GM23248 (cell line): ENCODE measurements around the gene HBB. TPM values are rescaled to one million over a fixed set of nuclear protein-coding genes. Genes with fewer than 3 reads are reported as not detected.
"Not testable (repeated sequence)": the region's sequence is repeated elsewhere in the genome, so short reads cannot be mapped to it uniquely, and the experiment has no call there.

Experiments
- DNase-seq: peaks from one replicate; pipeline ENCODE4 v3.0.0-alpha.2; 2015
- H2AFZ ChIP-seq: fragments of 200-600 bp; sonication (generic); 2 replicates; pipeline ENCODE4 v1.6.1; 2016; ENCODE audit warnings: antibody characterized with exemption
- H3F3A ChIP-seq: fragments of 200-600 bp; sonication (generic); 2 replicates; pipeline ENCODE4 v1.6.1; 2016; ENCODE audit warnings: mild to moderate bottlenecking, antibody characterized with exemption, mixed run types; ENCODE audit not compliant: insufficient read depth
- H3K27ac ChIP-seq: fragments of 200-600 bp; sonication (generic); 2 replicates; pipeline ENCODE4 v1.5.1; 2016; ENCODE audit warnings: mild to moderate bottlenecking
- H3K27me3 ChIP-seq: fragments of 200-600 bp; sonication (generic); replicated peaks from 2 replicates; pipeline ENCODE4 v1.6.1; 2016; ENCODE audit warnings: mild to moderate bottlenecking; ENCODE audit not compliant: insufficient read depth
- H3K36me3 ChIP-seq: fragments of 200-600 bp; sonication (generic); 2 replicates; pipeline ENCODE4 v1.6.1; 2016; ENCODE audit warnings: low read depth, mild to moderate bottlenecking
- H3K4me1 ChIP-seq: fragments of 200-600 bp; sonication (generic); 2 replicates; pipeline ENCODE4 v1.6.1; 2016; ENCODE audit warnings: mild to moderate bottlenecking; ENCODE audit not compliant: insufficient read depth
- H3K4me2 ChIP-seq: fragments of 200-600 bp; sonication (generic); one replicate; pipeline ENCODE4 v1.6.1; 2016; ENCODE audit warnings: mild to moderate bottlenecking; ENCODE audit not compliant: unreplicated experiment
- H3K4me3 ChIP-seq: fragments of 200-600 bp; sonication (generic); 2 replicates; pipeline ENCODE4 v1.5.1; 2016; ENCODE audit warnings: mild to moderate bottlenecking
- H3K79me2 ChIP-seq: fragments of 200-600 bp; sonication (generic); 2 replicates; pipeline ENCODE4 v1.6.1; 2016; ENCODE audit warnings: mild to moderate bottlenecking; ENCODE audit not compliant: insufficient read depth
- H3K9ac ChIP-seq: fragments of 200-600 bp; sonication (generic); 2 replicates; pipeline ENCODE4 v1.6.1; 2016; ENCODE audit warnings: mild to moderate bottlenecking
- H3K9me2 ChIP-seq: fragments of 200-600 bp; sonication (generic); 2 replicates; pipeline ENCODE4 v1.6.1; 2016; ENCODE audit warnings: mixed run types, mild to moderate bottlenecking, moderate library complexity; ENCODE audit not compliant: insufficient read depth
- H3K9me3 ChIP-seq: fragments of 200-600 bp; sonication (generic); one replicate; pipeline ENCODE4 v1.6.1; 2017; ENCODE audit warnings: low read depth
- H4K20me1 ChIP-seq: fragments of 200-600 bp; sonication (generic); 2 replicates; pipeline ENCODE4 v1.6.0; 2016; ENCODE audit not compliant: insufficient read depth
- EZH2 ChIP-seq: fragments of 200-600 bp; sonication (generic); IDR thresholded peaks from 2 replicates; pipeline ENCODE4 v1.6.1; 2018; ENCODE audit warnings: antibody characterized with exemption, mild to moderate bottlenecking; ENCODE audit not compliant: insufficient read depth, poor library complexity, severe bottlenecking
- EZH2phosphoT487 ChIP-seq: fragments of 200-600 bp; sonication (generic); IDR thresholded peaks from 2 replicates; pipeline ENCODE4 v1.6.1; 2018; ENCODE audit warnings: antibody characterized with exemption, moderate library complexity, mild to moderate bottlenecking, low read depth; ENCODE audit not compliant: insufficient read depth
- WGBS, 2 experiments: methylation state at CpG; one replicate each; pipeline ENCODE4 v1.1.6; 2015 to 2017; ENCODE audit warnings: low lambda C conversion rate in 2 of 2, low coverage in 1 of 2; ENCODE audit errors: missing lambda C conversion rate in 2 of 2; 5-methylcytosine and 5-hydroxymethylcytosine counted together
- in situ Hi-C: fragments of 300-500 bp; cut with MboI; formaldehyde crosslinking; loops from 2 replicates; pipeline ENCODE4 v1.15.0; 2020
- polyA plus RNA-seq: library from polyadenylated mRNA; unstranded; fragments of >200 nt; fragmentation: Nextera tagmentation; extraction: Ambion mirVana; gene quantifications from 2 replicates; pipeline ENCODE4 v1.2.1, GENCODE V29; 2016
- total RNA-seq: library from RNA; depleted of rRNA; stranded (reverse); fragments of >200 nt; shearing (Covaris generic); gene quantifications from 2 replicates; pipeline ENCODE4 v1.2.3, GENCODE V29; 2014

The HBB gene
- total and polyA plus RNA-seq, 2 experiments from 2014 or later = not detected

- H2AFZ ChIP-seq = no peak overlapping the region
Observed at GRCh38 chr11:5252919-5253265, 26.0 kb upstream of the HBB start.

GRCh38 chr11:5252192-5252918, 25.5 kb upstream of the HBB start:
- Histone ChIP-seq H3K36me3 (no peaks in the 10 kb centered on the region), H3F3A (no peaks in the 10 kb centered on the region), H2AFZ (peak overlapping the region; percentile 21; the same call in 1 of the 2 replicates), H3K27me3 (no peaks in the 10 kb centered on the region), H3K27ac (no peak overlapping the region), H3K79me2 (no peaks in the 10 kb centered on the region), H3K9me2 (no peaks in the 10 kb centered on the region), H4K20me1 (no peaks in the 10 kb centered on the region), H3K9me3 (no peaks in the 10 kb centered on the region), H3K4me2 (no peak overlapping the region), H3K4me3 (no peak overlapping the region), H3K4me1 (no peaks in the 10 kb centered on the region), H3K9ac (no peak overlapping the region)
- 11 to 14% methylated on average over 9 of the region's 9 CpGs for WGBS, 2 experiments
- no peak for TF ChIP-seq EZH2phosphoT487
- no peak for TF ChIP-seq EZH2
- no peak for DNase-seq
- in situ Hi-C loops = no loop called here

More at GRCh38 chr11:5252919-5253265, 26.0 kb upstream of the HBB start:
- Histone ChIP-seq H3K4me3 (no peak overlapping the region), H3K79me2 (no peaks in the 10 kb centered on the region), H3K9me3 (no peaks in the 10 kb centered on the region), H3K36me3 (no peaks in the 10 kb centered on the region), H3K9ac (no peak overlapping the region), H3K4me2 (no peak overlapping the region), H4K20me1 (no peaks in the 10 kb centered on the region), H3F3A (no peaks in the 10 kb centered on the region), H3K27me3 (no peaks in the 10 kb centered on the region), H3K27ac (no peak overlapping the region), H3K9me2 (no peaks in the 10 kb centered on the region), H3K4me1 (no peaks in the 10 kb centered on the region)
- TF ChIP-seq EZH2phosphoT487 (no peak), EZH2 (no peak)
- WGBS, 2 experiments = 10 to 16% methylated on average over 1 of the region's 1 CpG
- no peak for DNase-seq
- in situ Hi-C loops = no loop called here

GRCh38 chr11:5251746-5252145, 24.9 kb upstream of the HBB start:
- Histone ChIP-seq H3F3A (no peaks in the 10 kb centered on the region), H3K4me2 (no peak overlapping the region), H3K9me3 (no peaks in the 10 kb centered on the region), H3K9me2 (no peaks in the 10 kb centered on the region), H3K9ac (no peak overlapping the region), H3K27ac (no peak overlapping the region), H3K27me3 (no peaks in the 10 kb centered on the region), H2AFZ (0 out of 2 replicates have a peak overlapping the region, but pooled peaks have one; percentile 21), H3K36me3 (no peaks in the 10 kb centered on the region), H3K4me3 (no peak overlapping the region), H3K79me2 (no peaks in the 10 kb centered on the region), H4K20me1 (no peaks in the 10 kb centered on the region), H3K4me1 (no peaks in the 10 kb centered on the region)
- in situ Hi-C loops = no loop called here
- 23 to 33% methylated on average over 2 of the region's 2 CpGs for WGBS, 2 experiments
- no peak for DNase-seq
- TF ChIP-seq EZH2 (no peak), EZH2phosphoT487 (no peak)

GRCh38 chr11:5250543-5251204, 23.8 kb upstream of the HBB start:
- Histone ChIP-seq H3F3A (no peaks in the 10 kb centered on the region), H3K27ac (no peak overlapping the region), H3K36me3 (no peaks in the 10 kb centered on the region), H4K20me1 (no peaks in the 10 kb centered on the region), H3K9me2 (no peaks in the 10 kb centered on the region), H3K79me2 (no peaks in the 10 kb centered on the region), H3K9me3 (no peaks in the 10 kb centered on the region), H2AFZ (no peak overlapping the region), H3K4me1 (no peaks in the 10 kb centered on the region), H3K4me3 (no peak overlapping the region), H3K9ac (no peak overlapping the region), H3K27me3 (no peaks in the 10 kb centered on the region), H3K4me2 (no peak overlapping the region)
- in situ Hi-C loops = no loop called here
- no peak for TF ChIP-seq EZH2
- TF ChIP-seq EZH2phosphoT487 = no peak
- DNase-seq = no peak
- 74 to 77% methylated on average over 4 of the region's 4 CpGs for WGBS, 2 experiments

- H3K9ac ChIP-seq, DNase-seq, H3K4me2 ChIP-seq, H3K36me3 ChIP-seq, H3K4me1 ChIP-seq, H3K9me2 ChIP-seq, H3K27ac ChIP-seq, H3K4me3 ChIP-seq, H3K9me3 ChIP-seq, H3K79me2 ChIP-seq, H3F3A ChIP-seq, H3K27me3 ChIP-seq, H4K20me1 ChIP-seq, H2AFZ ChIP-seq, in situ Hi-C loops: not testable (repeated sequence)
- 36 to 37% methylated on average over 4 of the region's 9 CpGs for WGBS, 2 experiments
Observed at GRCh38 chr11:5249807-5250396, 23.0 kb upstream of the HBB start, which contains the start of gene HBG1. HBG1 (minus strand) TSS chr11:5249857; CDS start chr11:5249804, 53 bp downstream.

GRCh38 chr11:5248498-5248897, 21.6 kb upstream of the HBB start:
- H3K79me2 ChIP-seq, H3K4me2 ChIP-seq, H3K4me3 ChIP-seq, H3K9ac ChIP-seq, in situ Hi-C loops, H2AFZ ChIP-seq, H3K4me1 ChIP-seq, H3K9me2 ChIP-seq, H4K20me1 ChIP-seq, H3K36me3 ChIP-seq, H3F3A ChIP-seq, DNase-seq, H3K27me3 ChIP-seq, H3K9me3 ChIP-seq, H3K27ac ChIP-seq: not testable (repeated sequence)
- 62 to 74% methylated on average over 7 of the region's 7 CpGs for WGBS, 2 experiments
